ENCODE results near the gene GPT2.
"Not testable (repeated sequence)": the region's sequence is repeated elsewhere in the genome, so short reads cannot be mapped to it uniquely, and the experiment has no call there.

The GPT2 gene

GRCh38 chr16:46867486-46867885, 16.7 kb upstream of the GPT2 start:
- not testable (repeated sequence) for DNase-seq

DNA sequence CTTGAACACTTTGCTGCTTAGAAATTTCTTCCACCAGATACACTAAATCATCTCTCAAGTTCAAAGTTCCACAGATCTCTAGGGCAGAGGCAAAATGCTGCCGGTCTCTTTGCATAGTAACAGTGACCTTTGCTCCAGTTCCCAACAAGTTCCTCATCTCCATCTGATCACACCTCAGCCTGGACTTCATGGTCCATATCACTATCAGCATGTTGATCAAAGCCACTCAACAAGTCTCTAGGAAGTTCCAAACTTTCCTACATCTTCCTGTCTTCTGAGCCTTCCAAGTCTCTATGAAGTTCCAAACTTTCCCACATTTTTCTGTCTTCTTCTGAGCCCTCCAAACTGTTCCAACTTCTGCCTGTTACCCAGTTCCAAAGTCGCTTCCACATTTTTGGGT, 15.3 kb upstream of the GPT2 start:
- DNase-seq, result not testable (repeated sequence)

GRCh38 chr16:46871597-46871996, 12.6 kb upstream of the GPT2 start:
- no peak for DNase-seq

- DNase-seq, result no peak
Measured at GRCh38 chr16:46873201-46873600, 11.0 kb upstream of the GPT2 start.

DNA sequence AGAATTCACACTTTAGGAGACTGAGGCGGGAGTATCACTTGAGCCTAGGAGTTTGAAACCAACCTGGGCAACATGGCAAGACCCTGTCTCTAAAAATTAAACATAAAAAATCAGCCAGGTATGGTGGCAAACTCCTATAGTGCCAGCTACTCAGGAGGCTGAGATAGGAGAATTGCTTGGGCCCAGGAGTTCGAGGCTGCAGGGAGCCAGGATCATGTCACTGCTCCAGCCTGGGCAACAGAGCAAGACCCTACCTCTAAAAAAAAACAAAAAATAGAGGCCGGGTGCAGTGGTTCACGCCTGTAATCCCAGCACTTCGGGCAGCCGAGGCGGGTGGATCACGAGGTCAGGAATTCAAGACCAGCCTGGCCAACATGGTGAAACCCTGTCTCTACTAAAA, 8.9 kb upstream of the GPT2 start:
- DNase-seq, result no peak

DNA sequence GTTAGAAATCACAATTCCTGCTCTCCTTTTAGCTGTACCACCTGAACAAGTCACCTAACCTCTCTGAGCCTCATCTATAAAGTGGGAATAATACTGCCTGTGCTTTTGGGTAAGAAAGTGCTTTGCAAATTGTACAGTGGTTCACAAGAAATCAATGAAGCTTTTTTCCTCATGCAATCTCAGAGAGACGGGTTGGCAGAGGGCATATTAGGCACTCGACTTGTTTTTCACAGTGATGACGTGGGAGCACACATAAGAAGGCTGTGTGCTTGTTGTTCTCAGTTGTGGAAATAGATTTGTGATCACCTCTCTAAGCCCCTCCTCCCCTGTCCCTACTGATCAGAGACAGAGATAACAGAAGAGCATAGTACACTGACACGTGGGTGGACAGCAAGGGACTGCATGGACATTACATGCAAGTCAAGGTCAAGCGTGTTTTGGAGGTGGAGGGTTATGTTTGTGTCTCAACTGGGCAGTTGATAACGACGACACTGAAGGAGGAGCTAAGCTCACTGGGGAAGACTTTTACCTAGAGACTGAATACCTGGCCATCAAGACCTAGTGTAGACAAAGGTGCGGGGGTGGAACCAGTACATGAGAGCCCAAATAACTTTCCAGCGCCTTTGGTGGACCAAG, 1.7 kb upstream of the GPT2 start:
- no peak for DNase-seq

- no peak for DNase-seq
Measured at GRCh38 chr16:46882940-46883307, 1.2 kb upstream of the GPT2 start.

DNA sequence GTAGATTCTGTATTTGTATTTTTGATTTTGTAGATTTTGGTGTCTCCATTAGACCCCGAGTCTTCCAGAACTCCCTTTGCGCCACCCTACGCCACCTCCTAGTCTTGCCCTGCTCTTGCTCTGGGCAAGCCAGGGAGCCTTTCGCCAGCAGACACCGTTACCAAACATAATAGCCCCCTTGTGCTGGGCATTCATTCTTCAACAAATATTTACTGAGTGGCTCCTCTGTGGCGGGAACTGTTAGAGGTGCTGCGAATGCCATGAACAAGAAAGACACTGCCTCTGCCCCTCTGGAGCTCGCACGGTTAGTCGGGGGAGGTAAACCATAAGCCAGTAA, 841 bp upstream of the GPT2 start:
- DNase-seq, result no peak

GRCh38 chr16:46884513-46885293, 541 bp downstream of the GPT2 start:
- no peak for DNase-seq

- no peak for DNase-seq
Measured at GRCh38 chr16:46885960-46886763, 2.0 kb downstream of the GPT2 start.

DNA sequence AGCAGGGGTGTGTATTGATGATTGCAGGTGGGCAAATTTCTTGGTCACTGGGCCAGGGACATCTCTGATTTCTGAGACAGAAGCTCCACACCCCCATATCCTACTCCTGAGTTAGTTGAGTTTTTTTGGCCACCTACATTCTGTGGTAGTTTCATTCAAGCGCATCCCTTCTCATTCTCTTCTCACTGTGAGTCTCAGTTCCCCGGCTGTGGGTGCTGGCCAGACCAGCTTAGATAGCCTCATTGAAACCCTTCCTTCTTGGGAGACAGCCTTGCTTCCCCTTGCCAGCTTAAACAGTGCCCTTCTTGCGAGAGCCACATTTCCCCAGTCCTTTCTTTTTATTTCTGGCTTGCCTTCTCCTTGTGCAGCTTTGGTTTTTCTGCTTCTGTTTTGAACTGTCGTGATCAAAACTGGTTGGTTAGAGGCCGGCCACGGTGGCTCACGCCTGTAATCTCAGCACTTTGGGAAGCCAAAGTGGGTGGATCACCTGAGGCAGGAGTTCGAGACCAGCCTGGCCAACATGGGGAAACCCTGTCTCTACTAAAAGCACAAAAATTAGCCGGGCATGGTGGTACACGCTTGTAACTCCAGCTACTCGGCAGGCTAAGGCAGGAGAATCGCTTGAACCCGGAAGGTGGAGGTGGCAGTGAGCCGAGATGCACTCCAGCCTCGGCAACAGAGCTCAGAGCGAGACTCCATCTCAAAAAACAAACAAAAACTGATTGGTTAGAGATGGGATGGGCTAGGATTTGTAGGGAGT, 2.8 kb downstream of the GPT2 start:
- no peak for DNase-seq

DNA sequence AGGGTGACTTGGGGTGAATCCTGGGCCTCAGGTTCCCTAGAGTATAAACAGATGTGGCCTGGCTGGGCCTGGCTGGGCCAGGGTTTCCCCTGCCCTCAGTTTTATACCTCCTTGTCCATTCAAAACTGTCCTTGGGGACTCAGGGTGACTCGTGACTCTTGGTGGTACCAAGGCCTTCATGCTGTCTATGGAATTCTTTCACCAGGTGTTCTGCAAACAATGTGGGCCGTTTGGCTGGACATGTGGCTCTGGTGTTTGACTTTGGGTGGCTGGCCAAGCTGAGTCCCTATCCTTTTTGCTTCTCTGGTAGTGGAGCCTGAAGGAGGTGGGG, 3.3 kb downstream of the GPT2 start:
- no peak for DNase-seq

- no peak for DNase-seq
Measured at GRCh38 chr16:46889245-46889941, 5.2 kb downstream of the GPT2 start.

- no peak for DNase-seq
Measured at GRCh38 chr16:46889942-46890300, 5.8 kb downstream of the GPT2 start.

DNA sequence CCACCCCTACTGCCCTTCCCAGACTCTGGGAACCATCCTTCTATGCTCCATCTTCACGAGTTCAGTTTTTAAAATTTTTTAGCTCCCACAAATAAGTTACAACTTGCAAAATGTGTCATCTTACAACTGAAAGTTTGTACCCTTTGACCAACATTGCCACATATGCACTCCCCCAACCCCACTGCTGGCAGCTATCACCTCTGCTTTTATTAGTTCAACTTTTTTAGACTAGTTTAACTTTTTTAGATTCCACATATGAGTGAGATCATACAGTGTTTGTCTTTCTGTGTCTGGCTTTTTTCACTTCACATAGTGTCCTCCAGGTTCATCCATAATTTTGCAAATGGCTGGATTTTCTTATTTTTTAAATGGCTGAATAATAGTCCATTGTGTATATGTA, 7.7 kb downstream of the GPT2 start:
- no peak for DNase-seq

DNA sequence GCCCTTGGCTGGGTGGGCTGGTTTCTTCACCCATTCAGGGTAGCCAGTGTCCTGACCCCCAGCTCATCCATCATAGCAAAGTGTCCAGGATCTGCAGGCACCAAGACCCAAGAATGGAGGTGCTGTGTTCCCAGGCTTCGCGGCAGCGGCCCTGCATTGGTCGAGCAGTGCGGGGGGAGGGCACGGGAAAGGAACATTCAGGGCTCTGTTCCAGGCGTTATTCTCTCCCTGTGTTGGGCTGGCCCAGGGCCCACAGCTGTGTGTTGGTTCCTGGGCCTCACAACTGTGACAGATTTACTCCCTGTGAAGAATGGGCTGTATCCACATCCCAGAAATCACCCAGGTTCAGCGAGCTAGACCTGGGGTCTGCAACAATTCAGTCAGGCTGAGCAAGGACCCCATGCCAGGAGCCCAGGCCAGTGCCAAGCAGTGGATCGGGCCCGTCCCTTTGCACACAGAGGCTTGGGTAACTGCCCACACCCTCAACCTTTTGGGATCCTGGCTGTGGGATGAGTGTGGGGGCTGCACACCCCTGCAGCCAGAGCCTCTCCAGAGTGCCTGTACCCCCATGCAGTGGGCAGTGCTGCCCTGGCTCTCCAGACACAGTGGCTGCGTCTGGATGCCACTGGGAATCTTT, 10.0 kb downstream of the GPT2 start:
- no peak for DNase-seq

- no peak for DNase-seq
Measured at GRCh38 chr16:46895399-46896313, 11.5 kb downstream of the GPT2 start.

GRCh38 chr16:46896314-46896968, 12.3 kb downstream of the GPT2 start:
- DNase-seq, result no peak

- no peak for DNase-seq
Measured at GRCh38 chr16:46897471-46897870, 13.3 kb downstream of the GPT2 start.

- DNase-seq, result no peak
Measured at GRCh38 chr16:46898006-46898405, 13.8 kb downstream of the GPT2 start.

All from Kasumi-1 (cell line).